NT2/D1 (cell line): ENCODE results near the gene FBLN2.

Experiments used
- SUZ12 ChIP-seq: IDR thresholded peaks from 2 replicates; pipeline ENCODE4 v1.6.1; 2011; ENCODE audit not compliant: insufficient read length, insufficient read depth; ENCODE audit errors: extremely low read depth
- YY1 ChIP-seq: IDR thresholded peaks from 2 replicates; pipeline ENCODE4 v1.6.1; 2011; ENCODE audit not compliant: insufficient read length, insufficient read depth
- ZNF274 ChIP-seq: IDR thresholded peaks from 2 replicates; pipeline ENCODE4 v1.6.1; 2011; ENCODE audit warnings: mild to moderate bottlenecking, low read depth, low read length

DNA sequence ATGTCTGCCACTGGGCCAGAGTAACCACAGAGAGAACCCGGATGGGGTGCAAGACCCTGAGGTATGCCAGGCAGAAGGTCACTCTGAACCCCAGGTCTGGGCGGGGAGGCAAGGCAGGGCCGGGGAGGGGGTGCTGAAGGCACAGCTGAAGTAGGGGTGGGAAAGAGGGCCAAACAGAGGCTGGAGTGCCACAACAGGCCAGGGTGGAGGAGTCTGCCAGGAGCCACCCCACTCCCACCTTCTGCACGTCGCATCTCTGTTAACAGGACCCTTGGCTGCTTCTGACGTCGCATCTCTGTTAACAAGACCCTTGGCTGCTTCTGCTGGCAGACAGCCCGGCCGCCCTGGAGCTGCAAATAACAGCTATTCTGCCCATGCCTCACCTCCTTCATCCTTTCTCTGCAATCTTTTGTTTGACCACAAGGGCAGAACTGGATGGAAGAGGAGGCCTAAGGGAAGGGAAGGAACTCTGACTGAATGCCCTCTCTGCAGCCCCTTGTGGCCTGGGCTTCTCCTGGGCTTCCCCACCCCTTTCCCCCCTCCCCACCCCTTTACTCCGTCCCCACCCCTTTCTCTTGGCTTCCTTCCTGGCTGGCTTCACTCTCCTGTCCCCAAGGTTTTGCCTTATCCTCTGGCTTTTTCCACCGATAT, 20.6 kb upstream of the FBLN2 start:
- TF ChIP-seq SUZ12, result no peak
- TF ChIP-seq ZNF274, result no peak
- TF ChIP-seq YY1, result no peak
